GM23338 (cell line): ENCODE measurements around the gene UTS2R.

ENCODE experiments used
- EZH2phosphoT487 ChIP-seq: fragments of 200-600 bp; sonication (generic); IDR thresholded peaks from one replicate; pipeline ENCODE4 v1.8.1; 2018; ENCODE audit warnings: antibody characterized with exemption; ENCODE audit not compliant: unreplicated experiment
- JUNB ChIP-seq: IDR thresholded peaks from one replicate; pipeline ENCODE4 v1.6.1; 2016; ENCODE audit warnings: antibody characterized with exemption; ENCODE audit not compliant: unreplicated experiment
- POLR2AphosphoS5 ChIP-seq: IDR thresholded peaks from 2 replicates; pipeline ENCODE4 v1.6.1; 2016; ENCODE audit warnings: antibody characterized with exemption, low read depth
- TF ChIP-seq, protein P1 (sequence below), 2 experiments: fragments of 200-600 bp in 1 of 2; sonication (generic) in 1 of 2; conservative IDR thresholded peaks; 2 replicates each; pipeline versions ENCODE4 v1.5.1 to v1.6.1; 2016 to 2017; ENCODE audit warnings: antibody characterized with exemption in 2 of 2, low read depth in 2 of 2, mild to moderate bottlenecking in 2 of 2, moderate library complexity in 1 of 2
- TF ChIP-seq, protein P2 (sequence below): IDR thresholded peaks from one replicate; pipeline ENCODE4 v1.6.1; 2018; ENCODE audit warnings: antibody characterized with exemption; ENCODE audit not compliant: unreplicated experiment

DNA sequence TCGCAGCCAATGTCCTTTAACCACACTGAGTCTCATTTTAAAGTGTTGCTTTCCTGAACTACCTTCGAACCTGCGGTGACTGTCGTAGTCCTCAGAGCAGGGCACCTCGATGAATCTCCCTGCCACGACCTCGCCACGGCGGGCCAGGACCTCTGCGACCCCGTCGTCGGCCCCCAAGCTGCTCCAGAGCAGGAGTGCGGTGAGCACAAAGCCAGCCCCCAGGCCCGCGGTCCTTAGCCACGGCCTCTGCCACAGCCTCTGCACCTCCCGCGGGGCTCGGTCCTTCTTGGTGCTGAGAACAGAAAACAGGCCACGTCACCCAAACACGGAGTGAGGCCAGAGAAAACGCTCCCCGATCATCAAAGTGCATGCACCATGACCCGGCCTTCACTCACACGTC is 43.8 kb downstream of the UTS2R start:
- no peak for TF ChIP-seq EZH2phosphoT487
- TF ChIP-seq JUNB: no peak
- TF ChIP-seq, protein P1, sequence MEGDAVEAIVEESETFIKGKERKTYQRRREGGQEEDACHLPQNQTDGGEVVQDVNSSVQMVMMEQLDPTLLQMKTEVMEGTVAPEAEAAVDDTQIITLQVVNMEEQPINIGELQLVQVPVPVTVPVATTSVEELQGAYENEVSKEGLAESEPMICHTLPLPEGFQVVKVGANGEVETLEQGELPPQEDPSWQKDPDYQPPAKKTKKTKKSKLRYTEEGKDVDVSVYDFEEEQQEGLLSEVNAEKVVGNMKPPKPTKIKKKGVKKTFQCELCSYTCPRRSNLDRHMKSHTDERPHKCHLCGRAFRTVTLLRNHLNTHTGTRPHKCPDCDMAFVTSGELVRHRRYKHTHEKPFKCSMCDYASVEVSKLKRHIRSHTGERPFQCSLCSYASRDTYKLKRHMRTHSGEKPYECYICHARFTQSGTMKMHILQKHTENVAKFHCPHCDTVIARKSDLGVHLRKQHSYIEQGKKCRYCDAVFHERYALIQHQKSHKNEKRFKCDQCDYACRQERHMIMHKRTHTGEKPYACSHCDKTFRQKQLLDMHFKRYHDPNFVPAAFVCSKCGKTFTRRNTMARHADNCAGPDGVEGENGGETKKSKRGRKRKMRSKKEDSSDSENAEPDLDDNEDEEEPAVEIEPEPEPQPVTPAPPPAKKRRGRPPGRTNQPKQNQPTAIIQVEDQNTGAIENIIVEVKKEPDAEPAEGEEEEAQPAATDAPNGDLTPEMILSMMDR (conservative IDR thresholded peaks at IDR 0.05; ENCODE audit: low read depth in 2 of 2): no peak
- no peak for TF ChIP-seq POLR2AphosphoS5
- TF ChIP-seq, protein P2, sequence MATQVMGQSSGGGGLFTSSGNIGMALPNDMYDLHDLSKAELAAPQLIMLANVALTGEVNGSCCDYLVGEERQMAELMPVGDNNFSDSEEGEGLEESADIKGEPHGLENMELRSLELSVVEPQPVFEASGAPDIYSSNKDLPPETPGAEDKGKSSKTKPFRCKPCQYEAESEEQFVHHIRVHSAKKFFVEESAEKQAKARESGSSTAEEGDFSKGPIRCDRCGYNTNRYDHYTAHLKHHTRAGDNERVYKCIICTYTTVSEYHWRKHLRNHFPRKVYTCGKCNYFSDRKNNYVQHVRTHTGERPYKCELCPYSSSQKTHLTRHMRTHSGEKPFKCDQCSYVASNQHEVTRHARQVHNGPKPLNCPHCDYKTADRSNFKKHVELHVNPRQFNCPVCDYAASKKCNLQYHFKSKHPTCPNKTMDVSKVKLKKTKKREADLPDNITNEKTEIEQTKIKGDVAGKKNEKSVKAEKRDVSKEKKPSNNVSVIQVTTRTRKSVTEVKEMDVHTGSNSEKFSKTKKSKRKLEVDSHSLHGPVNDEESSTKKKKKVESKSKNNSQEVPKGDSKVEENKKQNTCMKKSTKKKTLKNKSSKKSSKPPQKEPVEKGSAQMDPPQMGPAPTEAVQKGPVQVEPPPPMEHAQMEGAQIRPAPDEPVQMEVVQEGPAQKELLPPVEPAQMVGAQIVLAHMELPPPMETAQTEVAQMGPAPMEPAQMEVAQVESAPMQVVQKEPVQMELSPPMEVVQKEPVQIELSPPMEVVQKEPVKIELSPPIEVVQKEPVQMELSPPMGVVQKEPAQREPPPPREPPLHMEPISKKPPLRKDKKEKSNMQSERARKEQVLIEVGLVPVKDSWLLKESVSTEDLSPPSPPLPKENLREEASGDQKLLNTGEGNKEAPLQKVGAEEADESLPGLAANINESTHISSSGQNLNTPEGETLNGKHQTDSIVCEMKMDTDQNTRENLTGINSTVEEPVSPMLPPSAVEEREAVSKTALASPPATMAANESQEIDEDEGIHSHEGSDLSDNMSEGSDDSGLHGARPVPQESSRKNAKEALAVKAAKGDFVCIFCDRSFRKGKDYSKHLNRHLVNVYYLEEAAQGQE: no peak
